CD8-positive, alpha-beta memory T cell (primary cell): ENCODE results near the gene CXorf49. TPM values are rescaled to one million over a fixed set of nuclear protein-coding genes. Genes with fewer than 3 reads are reported as not detected.
A peak's percentile ranks its signal among the peaks of the same experiment; 100 is the strongest.
"Not testable (repeated sequence)": the region's sequence is repeated elsewhere in the genome, so short reads cannot be mapped to it uniquely, and the experiment has no call there.

ENCODE experiments used
- CTCF ChIA-PET: fragments of 350-600 bp; sonication (Branson Sonifier 250); formaldehyde crosslinking; loops from one replicate; lab custom pipeline; 2021; ENCODE audit warnings: antibody characterized with exemption; lab: Charles Lee
- POLR2A ChIA-PET: fragments of 350-600 bp; sonication (Branson Sonifier 250); formaldehyde crosslinking; loops from one replicate; lab custom pipeline; 2021; ENCODE audit warnings: antibody characterized with exemption; lab: Charles Lee
- DNase-seq, 5 donors: peaks; one replicate each; pipeline versions ENCODE4 v3.0.0 to v3.0.0-alpha.2; 2020 to 2022; ENCODE audit warnings: mixed read lengths in 1 of 5
- H3K27ac ChIP-seq: one replicate; pipeline ENCODE4 v1.7.0; 2013; ENCODE audit warnings: low read depth, mild to moderate bottlenecking, low read length, moderate library complexity
- H3K27me3 ChIP-seq: 2 replicates; pipeline ENCODE4 v1.7.0; 2013; ENCODE audit warnings: low read length, mild to moderate bottlenecking; ENCODE audit not compliant: insufficient read depth, poor library complexity, severe bottlenecking
- H3K36me3 ChIP-seq: 2 replicates; pipeline ENCODE4 v1.7.0; 2013; ENCODE audit warnings: mild to moderate bottlenecking, low read length, moderate library complexity; ENCODE audit not compliant: insufficient read depth
- H3K4me1 ChIP-seq: 2 replicates; pipeline ENCODE4 v1.7.0; 2013; ENCODE audit warnings: mild to moderate bottlenecking, low read length, moderate library complexity; ENCODE audit not compliant: insufficient read depth
- H3K4me3 ChIP-seq: 2 replicates; pipeline ENCODE4 v1.7.0; 2013; ENCODE audit warnings: mild to moderate bottlenecking, low read length
- H3K9me3 ChIP-seq: 2 replicates; pipeline ENCODE4 v1.7.0; 2013; ENCODE audit warnings: mild to moderate bottlenecking, low read length
- H3K27ac Mint-ChIP-seq, 8 donors: one replicate each; pipeline ENCODE4 v1.8.0; 2020 to 2021; ENCODE audit warnings: mixed read lengths in 8 of 8, mild to moderate bottlenecking in 6 of 8, inconsistent platforms in 3 of 8, moderate library complexity in 3 of 8
- H3K27me3 Mint-ChIP-seq, 2 donors: one replicate each; pipeline ENCODE4 v1.8.0; 2020 to 2021; ENCODE audit warnings: mixed read lengths in 2 of 2, mild to moderate bottlenecking in 1 of 2, moderate library complexity in 1 of 2
- H3K36me3 Mint-ChIP-seq, 3 donors: one replicate each; pipeline ENCODE4 v1.8.0; 2020 to 2021; ENCODE audit warnings: mixed read lengths in 3 of 3, inconsistent platforms in 1 of 3, mild to moderate bottlenecking in 1 of 3
- H3K4me1 Mint-ChIP-seq, 3 donors: one replicate each; pipeline ENCODE4 v1.8.0; 2020 to 2021; ENCODE audit warnings: mixed read lengths in 3 of 3, inconsistent platforms in 1 of 3, mild to moderate bottlenecking in 1 of 3
- H3K4me3 Mint-ChIP-seq, 7 donors: one replicate each; pipeline ENCODE4 v1.8.0; 2020 to 2021; ENCODE audit warnings: mixed read lengths in 7 of 7, mild to moderate bottlenecking in 6 of 7, moderate library complexity in 4 of 7, inconsistent platforms in 2 of 7
- H3K9me3 Mint-ChIP-seq, 5 donors: one replicate each; pipeline ENCODE4 v1.8.0; 2020 to 2022; ENCODE audit warnings: mixed read lengths in 5 of 5, mild to moderate bottlenecking in 3 of 5, moderate library complexity in 2 of 5, inconsistent platforms in 1 of 5
- polyA plus RNA-seq: library from polyadenylated mRNA; unstranded; fragments of 300-500 nt; fragmentation: Illumina TruSeq; gene quantifications from one replicate; pipeline ENCODE4 v1.2.3, GENCODE V29; 2021
- total RNA-seq, 2 experiments: library from RNA; stranded (reverse); gene quantifications; one replicate each; pipeline ENCODE4 v1.2.3, GENCODE V29; 2021

Gene CXorf49
- total RNA-seq = not detected
- not detected for polyA plus RNA-seq

- H3K36me3 Mint-ChIP-seq, H3K4me1 Mint-ChIP-seq, H3K4me3 Mint-ChIP-seq, H3K9me3 ChIP-seq, H3K36me3 ChIP-seq, CTCF ChIA-PET, H3K27ac Mint-ChIP-seq, DNase-seq, H3K27ac ChIP-seq, H3K4me3 ChIP-seq, POLR2A ChIA-PET, H3K27me3 Mint-ChIP-seq, H3K4me1 ChIP-seq, H3K9me3 Mint-ChIP-seq, H3K27me3 ChIP-seq: not testable (repeated sequence)
Measured at GRCh38 chrX:71718185-71718584, at the start of gene CXorf49. Gene CXorf49 (minus strand): TSS chrX:71718285. CDS start chrX:71718151, 134 bp downstream.

GRCh38 chrX:71767134-71767533 is 49.0 kb upstream of the CXorf49 start:
- H3K36me3 ChIP-seq, H3K36me3 Mint-ChIP-seq, H3K4me3 ChIP-seq, H3K4me3 Mint-ChIP-seq, H3K4me1 ChIP-seq, H3K9me3 ChIP-seq, POLR2A ChIA-PET, CTCF ChIA-PET, H3K4me1 Mint-ChIP-seq, DNase-seq, H3K27me3 ChIP-seq, H3K27me3 Mint-ChIP-seq, H3K27ac ChIP-seq, H3K27ac Mint-ChIP-seq, H3K9me3 Mint-ChIP-seq: not testable (repeated sequence)

- CTCF ChIA-PET, H3K9me3 ChIP-seq, H3K27ac ChIP-seq, H3K4me3 ChIP-seq, H3K36me3 Mint-ChIP-seq, H3K27me3 Mint-ChIP-seq, H3K27ac Mint-ChIP-seq, H3K27me3 ChIP-seq, H3K36me3 ChIP-seq, POLR2A ChIA-PET, DNase-seq, H3K4me1 Mint-ChIP-seq, H3K9me3 Mint-ChIP-seq, H3K4me1 ChIP-seq, H3K4me3 Mint-ChIP-seq: not testable (repeated sequence)
Measured at GRCh38 chrX:71765613-71766012, 47.5 kb upstream of the CXorf49 start.

GRCh38 chrX:71764832-71765231 is 46.7 kb upstream of the CXorf49 start:
- H3K27ac ChIP-seq, H3K4me3 Mint-ChIP-seq, CTCF ChIA-PET, H3K27ac Mint-ChIP-seq, H3K36me3 Mint-ChIP-seq, H3K27me3 Mint-ChIP-seq, H3K4me1 Mint-ChIP-seq, H3K36me3 ChIP-seq, POLR2A ChIA-PET, DNase-seq, H3K27me3 ChIP-seq, H3K9me3 ChIP-seq, H3K4me1 ChIP-seq, H3K4me3 ChIP-seq, H3K9me3 Mint-ChIP-seq: not testable (repeated sequence)

- H3K4me1 ChIP-seq, H3K27me3 ChIP-seq, H3K4me1 Mint-ChIP-seq, H3K4me3 Mint-ChIP-seq, H3K4me3 ChIP-seq, H3K9me3 ChIP-seq, POLR2A ChIA-PET, H3K27ac ChIP-seq, H3K36me3 Mint-ChIP-seq, H3K27me3 Mint-ChIP-seq, H3K27ac Mint-ChIP-seq, CTCF ChIA-PET, DNase-seq, H3K36me3 ChIP-seq, H3K9me3 Mint-ChIP-seq: not testable (repeated sequence)
Measured at GRCh38 chrX:71763049-71763448, 45.0 kb upstream of the CXorf49 start, which contains the start of gene CXorf49B. Gene CXorf49B (plus strand): TSS chrX:71763349. CDS start chrX:71763424, 75 bp downstream.

- H3K4me3 ChIP-seq, H3K9me3 Mint-ChIP-seq, H3K36me3 ChIP-seq, H3K4me1 ChIP-seq, H3K4me3 Mint-ChIP-seq, H3K27ac ChIP-seq, H3K27me3 Mint-ChIP-seq, H3K4me1 Mint-ChIP-seq, DNase-seq, POLR2A ChIA-PET, H3K27ac Mint-ChIP-seq, H3K27me3 ChIP-seq, H3K36me3 Mint-ChIP-seq, CTCF ChIA-PET, H3K9me3 ChIP-seq: not testable (repeated sequence)
Measured at GRCh38 chrX:71760688-71761281, 42.7 kb upstream of the CXorf49 start.

- H3K4me3 Mint-ChIP-seq, H3K36me3 ChIP-seq, H3K4me1 Mint-ChIP-seq, H3K27me3 Mint-ChIP-seq, H3K4me1 ChIP-seq, H3K27ac Mint-ChIP-seq, H3K27me3 ChIP-seq, H3K9me3 Mint-ChIP-seq, H3K27ac ChIP-seq, CTCF ChIA-PET, DNase-seq, H3K4me3 ChIP-seq, H3K9me3 ChIP-seq, POLR2A ChIA-PET, H3K36me3 Mint-ChIP-seq: not testable (repeated sequence)
Measured at GRCh38 chrX:71720289-71720886, 2.3 kb upstream of the CXorf49 start.

- H3K4me3 Mint-ChIP-seq, H3K9me3 ChIP-seq, POLR2A ChIA-PET, H3K36me3 Mint-ChIP-seq, H3K4me3 ChIP-seq, H3K9me3 Mint-ChIP-seq, H3K27me3 Mint-ChIP-seq, H3K4me1 ChIP-seq, H3K27ac Mint-ChIP-seq, CTCF ChIA-PET, H3K27ac ChIP-seq, H3K27me3 ChIP-seq, H3K4me1 Mint-ChIP-seq, H3K36me3 ChIP-seq: not testable (repeated sequence)
- DNase-seq = peak in 1 of 5 donors; percentile 0
Measured at GRCh38 chrX:71719195-71719594, 1.1 kb upstream of the CXorf49 start.

GRCh38 chrX:71716323-71716722 is 1.8 kb downstream of the CXorf49 start:
- H3K27ac Mint-ChIP-seq, H3K36me3 ChIP-seq, DNase-seq, H3K4me3 Mint-ChIP-seq, H3K4me3 ChIP-seq, CTCF ChIA-PET, H3K27me3 ChIP-seq, POLR2A ChIA-PET, H3K27me3 Mint-ChIP-seq, H3K9me3 ChIP-seq, H3K4me1 Mint-ChIP-seq, H3K4me1 ChIP-seq, H3K27ac ChIP-seq, H3K9me3 Mint-ChIP-seq, H3K36me3 Mint-ChIP-seq: not testable (repeated sequence)
